PFSK-1 (cell line): ENCODE data around the gene RNF144B.

Experiments used
- FOXP2 ChIP-seq: optimal IDR thresholded peaks from 2 replicates; pipeline ENCODE3; 2011; ENCODE audit warnings: borderline replicate concordance, control low read depth, inconsistent platforms; ENCODE audit not compliant: insufficient read depth; ENCODE audit errors: extremely low read length, extremely low read depth
- POLR2AphosphoS5 ChIP-seq: IDR thresholded peaks from 2 replicates; pipeline ENCODE4 v1.6.1; 2012; ENCODE audit warnings: low read depth, mild to moderate bottlenecking, control low read depth, low read length, moderate library complexity
- REST ChIP-seq, 2 experiments: IDR thresholded peaks; 2 replicates each; pipeline versions ENCODE4 v1.6.1 to v1.8.0; 2011 to 2012; ENCODE audit warnings: low read depth in 2 of 2, low read length in 2 of 2, control low read depth in 1 of 2, inconsistent platforms in 1 of 2, mild to moderate bottlenecking in 1 of 2, moderate library complexity in 1 of 2; ENCODE audit not compliant: insufficient read depth in 1 of 2
- SIN3A ChIP-seq: IDR thresholded peaks from 2 replicates; pipeline ENCODE4 v1.6.1; 2012; ENCODE audit warnings: mild to moderate bottlenecking, low read length, moderate library complexity, borderline replicate concordance; ENCODE audit not compliant: insufficient read depth
- TAF1 ChIP-seq: IDR thresholded peaks from 2 replicates; pipeline ENCODE4 v1.6.1; 2012; ENCODE audit warnings: low read length, control low read depth, borderline replicate concordance; ENCODE audit not compliant: insufficient read depth

RNF144B gene

GRCh38 chr6:18485660-18486435 is 98.7 kb downstream of the RNF144B start:
- TF ChIP-seq FOXP2 (no peak), REST (IDR thresholded peaks at IDR 0.05; ENCODE audit: insufficient read depth in 1 of 2, low read depth in 2 of 2, low read length in 2 of 2) (no peak), POLR2AphosphoS5 (no peak), TAF1 (no peak), SIN3A (no peak)

- TF ChIP-seq SIN3A (no peak), POLR2AphosphoS5 (no peak), FOXP2 (no peak), TAF1 (no peak), REST (IDR thresholded peaks at IDR 0.05; ENCODE audit: insufficient read depth in 1 of 2, low read depth in 2 of 2, low read length in 2 of 2) (no peak)
Measured at GRCh38 chr6:18488004-18488403, 100.9 kb downstream of the RNF144B start.

- TF ChIP-seq FOXP2 = no peak
- no peak for TF ChIP-seq SIN3A
- no peak for TF ChIP-seq TAF1
- TF ChIP-seq POLR2AphosphoS5 = no peak
- no peak for TF ChIP-seq REST (IDR thresholded peaks at IDR 0.05; ENCODE audit: insufficient read depth in 1 of 2, low read depth in 2 of 2, low read length in 2 of 2)
Measured at GRCh38 chr6:18488526-18489270, 101.5 kb downstream of the RNF144B start.

- no peak for TF ChIP-seq POLR2AphosphoS5
- TF ChIP-seq FOXP2 = no peak
- no peak for TF ChIP-seq TAF1
- TF ChIP-seq REST (IDR thresholded peaks at IDR 0.05; ENCODE audit: insufficient read depth in 1 of 2, low read depth in 2 of 2, low read length in 2 of 2) = no peak
- no peak for TF ChIP-seq SIN3A
Measured at GRCh38 chr6:18489335-18489734, 102.2 kb downstream of the RNF144B start.
